ENCODE results near the gene TRIM13.

TRIM13 gene

GRCh38 chr13:50037788-50038187 lies 40.9 kb downstream of the TRIM13 start:
- Histone ChIP-seq H3K36me3 (ENCODE audit: control insufficient read depth, low read length) (peaks cover 28% of the 10 kb centered on the region), H3K27me3 (ENCODE audit: control insufficient read depth, low read length) (no peaks in the 10 kb centered on the region), H3K4me3 (ENCODE audit: low read length) (no peak overlapping the region), H3F3A (ENCODE audit: control insufficient read depth, insufficient read depth) (peaks cover 74% of the 10 kb centered on the region), H3K4me2 (ENCODE audit: low read length) (no peak overlapping the region), H3K9me3 (ENCODE audit: control insufficient read depth, insufficient read depth, low read length) (no peaks in the 10 kb centered on the region), H4K20me1 (ENCODE audit: control insufficient read depth, insufficient read depth, low read depth, low read length) (peaks cover 5% of the 10 kb centered on the region; the same call in 1 of the 2 replicates), H3K4me1 (ENCODE audit: control insufficient read depth, low read length) (peaks cover 16% of the 10 kb centered on the region), H3K27ac (ENCODE audit: low read depth, low read length) (no peak overlapping the region), H3K9me2 (replicated peaks; ENCODE audit: control insufficient read depth, low read length) (no peaks in the 10 kb centered on the region), H3K79me2 (ENCODE audit: control insufficient read depth, low read length) (peaks cover under 1% of the 10 kb centered on the region; the same call in 1 of the 2 replicates)
- TF ChIP-seq CTCF (IDR thresholded peaks at IDR 0.05; ENCODE audit: low read depth, low read length, poor library complexity, severe bottlenecking) (no peak), EZH2phosphoT487 (IDR thresholded peaks at IDR 0.05; ENCODE audit: borderline replicate concordance, low read length) (no peak)

DNA sequence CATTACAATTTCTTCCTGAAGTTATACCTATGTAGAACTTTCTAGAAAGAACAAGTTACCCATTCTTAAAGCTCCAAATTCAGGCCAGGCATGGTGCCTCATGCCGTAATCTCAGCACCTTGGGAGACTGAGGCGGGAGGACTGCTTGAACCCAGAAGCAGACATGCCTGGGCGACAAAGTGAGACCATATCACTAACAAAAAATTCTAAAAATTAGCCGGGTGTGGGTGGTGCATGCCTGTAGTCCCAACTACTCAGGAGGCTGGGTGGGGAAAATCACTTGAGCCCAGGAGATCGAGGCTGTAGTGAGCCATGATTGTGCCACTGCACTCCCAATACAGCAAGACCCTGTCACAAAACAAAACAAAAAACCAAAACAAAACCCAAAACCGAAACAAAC lies 41.4 kb downstream of the TRIM13 start:
- H3F3A ChIP-seq (ENCODE audit: control insufficient read depth, insufficient read depth) = peaks cover 75% of the 10 kb centered on the region

DNA sequence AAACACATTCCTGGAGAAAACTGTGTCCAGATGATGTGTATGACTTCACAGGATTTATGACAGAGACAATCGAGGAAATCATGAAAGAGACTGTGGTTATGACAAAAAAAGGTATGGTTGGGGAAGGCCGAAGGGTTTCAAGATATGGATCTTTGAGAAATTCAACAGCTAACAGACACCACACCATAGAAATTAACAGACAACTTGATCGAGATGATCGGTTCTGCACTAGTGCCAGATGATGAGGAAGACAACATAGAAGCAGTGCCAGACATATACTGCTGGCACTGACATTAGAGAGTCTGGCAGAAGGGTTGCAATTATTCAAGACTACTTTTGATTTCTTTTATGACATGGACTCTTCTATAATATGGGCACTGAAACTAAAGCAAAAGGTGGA lies 55.6 kb downstream of the TRIM13 start:
- Histone ChIP-seq H3K4me3 (ENCODE audit: low read length) (no peak overlapping the region), H3K27ac (ENCODE audit: low read depth, low read length) (no peak overlapping the region), H3K4me1 (ENCODE audit: control insufficient read depth, low read length) (no peaks in the 10 kb centered on the region), H4K20me1 (ENCODE audit: control insufficient read depth, insufficient read depth, low read depth, low read length) (0 out of 2 replicates have a peak, but pooled peaks cover 8% of the 10 kb centered on the region), H3F3A (ENCODE audit: control insufficient read depth, insufficient read depth) (peaks cover 46% of the 10 kb centered on the region), H3K9me3 (ENCODE audit: control insufficient read depth, insufficient read depth, low read length) (no peaks in the 10 kb centered on the region), H3K27me3 (ENCODE audit: control insufficient read depth, low read length) (no peaks in the 10 kb centered on the region), H3K4me2 (ENCODE audit: low read length) (no peak overlapping the region), H3K79me2 (ENCODE audit: control insufficient read depth, low read length) (peaks cover 81% of the 10 kb centered on the region), H3K36me3 (ENCODE audit: control insufficient read depth, low read length) (peaks cover 86% of the 10 kb centered on the region), H3K9me2 (replicated peaks; ENCODE audit: control insufficient read depth, low read length) (no peaks in the 10 kb centered on the region)
- TF ChIP-seq EZH2phosphoT487 (IDR thresholded peaks at IDR 0.05; ENCODE audit: borderline replicate concordance, low read length) (no peak), CTCF (IDR thresholded peaks at IDR 0.05; ENCODE audit: low read depth, low read length, poor library complexity, severe bottlenecking) (no peak)

More for the DNA sequence above, 41.4 kb downstream of the TRIM13 start:
- Histone ChIP-seq H3K4me2 (ENCODE audit: low read length) (no peak overlapping the region), H3K27ac (ENCODE audit: low read depth, low read length) (no peak overlapping the region), H3K36me3 (ENCODE audit: control insufficient read depth, low read length) (peaks cover 32% of the 10 kb centered on the region), H3K9me2 (replicated peaks; ENCODE audit: control insufficient read depth, low read length) (no peaks in the 10 kb centered on the region), H3K9me3 (ENCODE audit: control insufficient read depth, insufficient read depth, low read length) (no peaks in the 10 kb centered on the region), H4K20me1 (ENCODE audit: control insufficient read depth, insufficient read depth, low read depth, low read length) (peaks cover 8% of the 10 kb centered on the region; the same call in 1 of the 2 replicates), H3K27me3 (ENCODE audit: control insufficient read depth, low read length) (no peaks in the 10 kb centered on the region), H3K4me1 (ENCODE audit: control insufficient read depth, low read length) (peaks cover 15% of the 10 kb centered on the region), H3K79me2 (ENCODE audit: control insufficient read depth, low read length) (peaks cover 2% of the 10 kb centered on the region; the same call in 1 of the 2 replicates), H3K4me3 (ENCODE audit: low read length) (no peak overlapping the region)
- no peak for TF ChIP-seq EZH2phosphoT487 (IDR thresholded peaks at IDR 0.05; ENCODE audit: borderline replicate concordance, low read length)
- TF ChIP-seq CTCF (IDR thresholded peaks at IDR 0.05; ENCODE audit: low read depth, low read length, poor library complexity, severe bottlenecking) = no peak
